ACHN (cell line): ENCODE results near the gene DDX56.

Source experiments
- DNase-seq: peaks from one replicate; pipeline ENCODE4 v3.0.0-alpha.2; 2015
- in situ Hi-C: cut with HindIII; loops from 2 replicates; pipeline ENCODE4 v1.10.0; 2017; ENCODE audit warnings: low sequenced_read_pairs, low pct_ligation_motif_present, low pct_unique_long_range_greater_than_20kb

DDX56 gene

GRCh38 chr7:44573464-44574286 lies at the start of gene DDX56:
Gene DDX56, minus strand, starts transcription at chr7:44573908. Its CDS starts 13 bp downstream, at chr7:44573895.
- in situ Hi-C loops = no loop called here
- peak; percentile 99 for DNase-seq

DNA sequence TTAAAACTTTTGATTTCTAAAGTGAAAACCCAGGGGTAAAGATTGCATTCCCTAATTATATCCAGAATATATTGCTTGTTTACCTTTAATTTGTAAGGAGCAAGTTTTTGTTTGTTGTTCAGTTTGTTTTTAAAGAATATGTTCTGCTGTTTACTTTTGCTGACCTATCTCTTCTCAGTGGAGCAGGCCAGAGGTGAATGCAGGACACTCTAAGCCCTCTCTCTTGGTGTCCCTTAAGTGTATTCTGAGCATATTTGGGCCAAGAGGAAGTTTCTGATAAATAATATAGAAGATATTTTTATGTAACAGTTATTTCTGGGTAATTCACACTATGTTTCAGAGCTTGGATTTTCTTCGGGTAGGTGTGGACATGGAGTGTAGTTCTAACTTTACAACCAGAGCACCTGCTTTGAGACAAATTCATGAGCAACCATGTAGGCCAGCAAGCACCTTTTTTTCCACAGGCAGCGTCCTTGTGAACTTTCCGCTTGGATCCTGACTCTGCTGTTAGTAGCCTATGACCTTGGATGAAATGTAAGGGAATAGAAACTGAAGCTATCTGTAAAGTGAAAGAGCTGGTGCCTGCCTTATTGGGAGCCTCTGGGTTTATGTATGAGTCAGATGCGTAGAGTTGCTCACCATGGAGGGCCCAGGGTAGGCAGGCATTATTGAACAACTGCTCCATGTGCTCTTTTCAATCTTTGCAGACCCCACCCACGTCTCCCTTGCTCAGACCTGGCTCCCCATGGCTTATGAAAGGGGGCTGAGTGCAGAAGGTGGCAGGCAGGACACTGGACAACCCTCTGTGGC lies 48.8 kb upstream of the DDX56 start:
- DNase-seq = peak; percentile 22
- in situ Hi-C loops = no loop called here

DNA sequence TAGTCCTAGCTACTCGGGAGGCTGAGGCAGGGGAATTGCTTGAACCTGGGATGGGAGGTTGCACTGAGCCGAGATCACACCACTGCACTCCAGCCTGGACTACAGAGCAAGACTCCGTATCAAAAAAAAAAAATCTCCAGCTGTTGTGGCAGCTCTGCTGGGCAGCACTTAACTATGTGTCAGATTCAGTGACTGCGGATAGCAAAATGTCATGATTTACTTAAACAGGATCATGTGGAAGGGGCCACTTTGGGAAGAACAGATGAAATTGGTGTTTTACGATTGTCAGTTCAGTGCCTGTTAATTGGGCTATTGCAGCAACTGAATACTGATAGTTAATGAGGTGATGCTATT lies 48.0 kb upstream of the DDX56 start:
- in situ Hi-C loops = no loop called here
- DNase-seq = no peak

DNA sequence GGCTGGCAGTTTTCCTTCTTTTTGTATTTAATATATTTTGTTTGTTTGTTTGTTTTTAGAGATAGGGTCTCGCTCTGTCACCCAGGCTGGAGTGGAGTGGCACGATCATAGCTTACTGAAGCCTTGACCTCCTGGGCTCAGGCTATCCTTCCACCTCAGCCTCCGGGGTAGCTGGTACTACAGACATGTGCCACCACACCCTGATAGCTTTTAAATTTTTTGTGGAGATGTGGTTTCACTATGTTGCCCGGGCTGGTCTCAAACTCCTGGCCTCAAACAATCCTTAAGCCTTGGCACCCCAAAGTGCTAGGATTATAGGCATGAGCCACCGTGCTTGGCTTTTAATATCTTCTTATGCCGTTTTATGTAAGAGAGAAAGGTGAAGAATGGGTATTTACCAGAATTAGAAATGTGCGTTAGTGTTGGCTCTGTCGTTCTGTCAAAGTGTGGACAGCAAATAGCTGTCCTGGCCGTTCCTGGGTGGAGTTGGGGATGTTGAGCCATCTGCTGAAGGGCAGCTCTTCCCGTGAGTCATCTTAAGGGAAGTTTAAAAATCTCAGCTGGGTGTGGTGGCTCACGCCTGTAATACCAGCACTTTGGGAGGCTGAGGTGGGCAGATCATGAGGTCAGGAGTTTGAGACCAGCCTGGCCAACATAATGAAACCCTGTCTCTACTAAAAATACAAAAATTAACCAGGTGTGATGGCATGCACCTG lies 47.5 kb upstream of the DDX56 start:
- no peak for DNase-seq
- in situ Hi-C loops = no loop called here

DNA sequence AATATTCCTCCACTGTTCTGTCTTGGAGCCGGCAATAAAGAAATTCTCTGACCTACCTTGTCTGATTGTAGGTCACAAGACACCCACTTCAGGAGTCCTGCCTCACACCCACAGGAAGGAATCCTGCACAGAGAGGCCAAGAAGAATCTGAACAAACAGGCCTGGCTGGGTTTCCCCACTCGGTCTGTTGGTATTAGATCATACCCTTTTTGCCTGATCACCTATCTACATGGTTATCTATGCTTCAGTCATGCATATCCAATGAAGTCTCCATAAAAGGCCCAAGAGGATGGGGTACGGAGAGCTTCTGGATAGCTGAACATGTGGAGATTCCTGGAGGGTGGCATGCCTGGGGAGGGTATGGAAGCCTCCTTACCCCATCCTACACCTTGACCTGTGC lies 45.0 kb upstream of the DDX56 start:
- in situ Hi-C loops = no loop called here
- DNase-seq = no peak

GRCh38 chr7:44618045-44618444 lies 44.3 kb upstream of the DDX56 start:
- in situ Hi-C loops = no loop called here
- DNase-seq = no peak

DNA sequence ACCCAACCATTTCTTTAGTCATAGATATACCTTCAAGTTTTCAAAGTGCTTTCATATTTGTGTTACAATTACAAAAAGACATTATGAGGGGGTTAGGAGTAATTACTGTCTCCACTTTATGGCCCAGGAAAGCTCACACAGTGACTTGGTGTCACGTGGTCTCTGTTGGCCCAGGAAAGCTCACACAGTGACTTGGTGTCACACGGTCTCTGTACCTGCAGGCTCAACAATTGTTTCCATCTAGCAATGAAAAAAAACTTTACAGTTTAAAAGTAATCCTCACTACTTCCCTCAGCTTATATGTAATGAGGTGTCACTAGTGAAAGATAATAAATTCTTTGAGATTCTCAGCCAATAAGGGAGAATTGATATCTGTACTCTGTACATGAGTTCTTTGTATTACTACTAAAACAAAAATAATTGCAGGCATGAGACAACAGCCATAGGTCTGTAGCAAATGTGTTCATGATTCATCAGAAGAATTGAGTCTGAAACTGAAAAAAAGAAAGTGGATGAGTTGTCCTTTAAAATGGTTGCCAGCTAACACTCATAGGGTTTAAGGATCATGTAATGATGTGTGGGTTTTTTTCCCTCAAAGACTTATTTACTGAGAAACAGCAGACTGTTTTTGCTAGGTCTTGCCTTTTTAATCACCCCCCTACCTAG lies 43.6 kb upstream of the DDX56 start:
- in situ Hi-C loops = no loop called here
- DNase-seq = peak; percentile 22

- in situ Hi-C loops = no loop called here
- DNase-seq = no peak
These were observed 42.8 kb upstream of the DDX56 start for GRCh38 chr7:44616545-44616944.

DNA sequence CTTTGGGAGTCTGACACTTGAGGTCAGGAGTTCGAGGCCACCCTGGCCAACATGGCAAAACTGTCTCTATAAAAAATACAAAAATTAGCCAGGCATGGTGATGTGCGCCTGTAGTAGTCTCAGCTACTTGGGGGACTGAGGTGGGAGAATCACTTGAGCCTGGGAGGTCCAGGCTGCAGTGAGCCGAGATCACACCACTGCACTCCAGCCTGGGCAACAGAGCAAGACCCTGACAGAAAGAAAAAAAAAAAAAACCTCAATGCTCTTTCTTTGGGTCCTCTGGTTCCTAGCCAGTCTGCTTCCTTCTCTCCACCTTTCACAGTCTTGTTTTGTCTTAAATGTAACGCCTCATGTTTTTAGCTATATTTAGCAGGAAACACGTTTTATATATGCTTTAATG lies 42.1 kb upstream of the DDX56 start:
- in situ Hi-C loops = no loop called here
- DNase-seq = no peak

- DNase-seq = no peak
- in situ Hi-C loops = no loop called here
These were observed 41.5 kb upstream of the DDX56 start for GRCh38 chr7:44615149-44615611.

DNA sequence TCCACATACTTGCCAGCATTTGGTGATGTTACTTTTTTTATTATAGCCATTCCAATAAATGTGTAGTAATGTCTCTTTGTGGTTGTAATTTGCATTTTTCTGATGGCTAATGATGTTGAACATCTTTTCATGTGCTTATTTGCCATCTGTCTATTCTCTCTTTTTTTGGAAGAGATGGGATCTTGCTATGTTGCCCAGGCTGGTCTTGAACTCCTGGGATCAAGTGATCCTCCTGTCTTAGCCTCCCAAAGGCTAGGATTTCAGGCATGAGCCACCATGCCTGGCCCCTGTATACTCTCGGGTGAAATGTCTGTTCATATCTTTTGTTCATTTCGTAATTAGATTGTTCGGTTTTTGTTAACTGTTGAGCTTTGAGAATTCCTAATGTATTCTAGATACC lies 36.1 kb upstream of the DDX56 start:
- DNase-seq = no peak
- in situ Hi-C loops = no loop called here

- in situ Hi-C loops = no loop called here
These were observed 35.4 kb upstream of the DDX56 start for GRCh38 chr7:44608916-44609648.

DNA sequence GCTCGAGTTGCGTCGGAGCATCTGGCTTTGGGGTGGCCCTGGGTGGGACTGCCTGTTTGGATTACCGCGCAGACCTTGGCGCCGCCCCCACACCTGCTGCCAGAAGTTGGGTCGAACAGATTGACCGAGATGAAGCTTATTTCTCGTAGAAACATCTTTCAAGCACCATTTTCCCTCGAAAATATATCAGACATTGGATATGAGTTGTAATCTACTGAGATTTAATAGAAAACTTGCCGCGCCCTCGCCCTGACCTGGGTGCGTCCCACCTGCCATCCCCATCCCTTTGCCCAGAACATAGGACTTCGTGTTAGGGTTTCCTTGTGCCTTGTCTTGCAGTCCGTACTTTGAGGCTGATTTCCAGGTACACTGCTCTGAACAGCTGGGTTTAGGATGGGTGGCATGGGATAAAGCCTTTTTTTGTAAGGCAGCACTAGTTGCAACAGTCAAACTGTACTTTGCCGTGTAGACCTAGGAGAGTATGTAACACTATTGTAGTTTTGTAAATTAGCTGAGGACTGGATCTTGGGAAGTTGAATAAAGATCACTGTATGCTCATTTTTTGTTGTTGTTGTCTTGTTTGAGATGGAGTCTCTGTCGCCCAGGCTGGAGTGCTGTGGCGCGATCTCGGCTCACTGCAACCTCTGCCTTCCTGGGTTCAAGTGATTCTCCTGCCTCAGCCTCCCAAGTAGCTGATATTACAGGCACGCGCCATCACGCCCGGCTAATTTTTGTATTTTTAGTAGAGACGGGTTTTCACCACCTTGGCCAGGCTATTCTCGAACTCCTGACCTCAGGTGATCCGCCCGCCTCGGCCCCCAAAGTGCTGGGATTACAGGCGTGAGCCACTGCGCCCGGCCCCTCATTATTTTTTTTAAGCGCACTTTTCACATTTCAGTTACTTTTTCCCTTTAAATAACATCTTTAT lies 33.7 kb upstream of the DDX56 start:
- DNase-seq = peak; percentile 23
- in situ Hi-C loops = no loop called here

More at GRCh38 chr7:44608916-44609648, 35.4 kb upstream of the DDX56 start:
- no peak for DNase-seq

GRCh38 chr7:44606341-44607140 lies 32.8 kb upstream of the DDX56 start, which contains the start of gene OGDH:
Gene OGDH, plus strand, starts transcription at chr7:44606627. Its CDS starts 17,717 bp downstream, at chr7:44624344.
- DNase-seq = peak; percentile 100
- in situ Hi-C loops = no loop called here

GRCh38 chr7:44604941-44605340 lies 31.2 kb upstream of the DDX56 start:
- in situ Hi-C loops = no loop called here
- DNase-seq = no peak

GRCh38 chr7:44603193-44603592 lies 29.5 kb upstream of the DDX56 start:
- in situ Hi-C loops = no loop called here
- DNase-seq = no peak
